ENCODE data around the gene CHD6.

CHD6 gene

GRCh38 chr20:41364236-41364855, 253.8 kb downstream of the CHD6 start:
- no peak for DNase-seq

- no peak for DNase-seq
These were observed 254.6 kb downstream of the CHD6 start for GRCh38 chr20:41363601-41364000.

GRCh38 chr20:41362748-41363140, 255.4 kb downstream of the CHD6 start:
- no peak for DNase-seq

- no peak for DNase-seq
These were observed 256.1 kb downstream of the CHD6 start for GRCh38 chr20:41361757-41362747.

GRCh38 chr20:41360831-41361756, 257.1 kb downstream of the CHD6 start:
- no peak for DNase-seq

GRCh38 chr20:41359541-41360011, 258.6 kb downstream of the CHD6 start:
- no peak for DNase-seq

- DNase-seq, result no peak
These were observed 259.5 kb downstream of the CHD6 start for GRCh38 chr20:41358717-41359116.

GRCh38 chr20:41358230-41358629, 259.9 kb downstream of the CHD6 start:
- DNase-seq, result no peak

- DNase-seq, result no peak
These were observed 260.6 kb downstream of the CHD6 start for GRCh38 chr20:41357424-41358163.

- no peak for DNase-seq
These were observed 261.2 kb downstream of the CHD6 start for GRCh38 chr20:41356951-41357350.

- DNase-seq, result no peak
These were observed 262.5 kb downstream of the CHD6 start for GRCh38 chr20:41355598-41356203.

GRCh38 chr20:41355192-41355591, 263.0 kb downstream of the CHD6 start:
- no peak for DNase-seq

- DNase-seq, result no peak
These were observed 264.6 kb downstream of the CHD6 start for GRCh38 chr20:41353530-41353929.

- DNase-seq, result no peak
These were observed 265.5 kb downstream of the CHD6 start for GRCh38 chr20:41352666-41353065.

GRCh38 chr20:41352106-41352505, 266.1 kb downstream of the CHD6 start:
- DNase-seq, result no peak

Data from fibroblast of skin of abdomen (primary cell).